Measurements from ENCODE around the gene HNRNPUL1. TPM values are rescaled to one million over a fixed set of nuclear protein-coding genes. Genes with fewer than 3 reads are reported as not detected.

Gene HNRNPUL1
- total RNA-seq, 1 donor from 2014 or later = 132 TPM

DNA sequence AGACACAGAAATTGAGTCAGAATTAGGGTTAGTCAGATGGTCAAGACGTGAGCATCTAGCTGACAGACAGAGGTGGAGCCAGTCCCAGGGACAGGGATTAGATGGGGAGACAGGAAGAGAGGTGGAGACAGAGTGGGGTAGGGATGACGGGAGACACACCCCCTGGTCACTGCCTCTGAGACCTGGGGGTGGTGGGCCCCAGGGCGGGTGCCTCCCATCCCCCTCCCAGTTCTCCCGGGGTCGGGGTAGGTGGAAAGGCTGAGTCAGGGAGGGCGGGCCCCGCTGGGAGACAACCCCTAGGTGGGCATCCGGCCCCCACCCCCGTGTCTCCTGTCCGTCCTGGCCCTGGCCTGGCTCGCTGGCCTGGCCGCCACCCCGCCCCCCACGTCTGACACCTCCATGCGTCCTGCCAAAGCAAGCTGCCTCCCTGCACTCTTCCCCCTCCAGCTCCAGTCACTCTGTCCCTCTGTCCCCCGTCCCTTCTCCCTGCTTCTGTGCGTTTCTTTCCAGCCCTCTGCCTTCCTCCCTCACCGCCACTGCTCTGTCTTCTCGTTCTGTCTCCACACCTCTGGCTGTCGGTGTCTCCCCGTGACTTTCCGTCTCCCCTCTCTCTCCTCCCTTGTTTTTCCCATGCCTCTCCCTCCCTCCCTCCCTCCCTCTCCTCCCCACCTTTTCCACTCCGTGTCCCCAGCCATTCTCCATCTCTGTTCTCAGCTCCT is 60.9 kb downstream of the HNRNPUL1 start:
- DNase-seq (ENCODE audit: low read depth) = no peak
- TF ChIP-seq, protein P1, sequence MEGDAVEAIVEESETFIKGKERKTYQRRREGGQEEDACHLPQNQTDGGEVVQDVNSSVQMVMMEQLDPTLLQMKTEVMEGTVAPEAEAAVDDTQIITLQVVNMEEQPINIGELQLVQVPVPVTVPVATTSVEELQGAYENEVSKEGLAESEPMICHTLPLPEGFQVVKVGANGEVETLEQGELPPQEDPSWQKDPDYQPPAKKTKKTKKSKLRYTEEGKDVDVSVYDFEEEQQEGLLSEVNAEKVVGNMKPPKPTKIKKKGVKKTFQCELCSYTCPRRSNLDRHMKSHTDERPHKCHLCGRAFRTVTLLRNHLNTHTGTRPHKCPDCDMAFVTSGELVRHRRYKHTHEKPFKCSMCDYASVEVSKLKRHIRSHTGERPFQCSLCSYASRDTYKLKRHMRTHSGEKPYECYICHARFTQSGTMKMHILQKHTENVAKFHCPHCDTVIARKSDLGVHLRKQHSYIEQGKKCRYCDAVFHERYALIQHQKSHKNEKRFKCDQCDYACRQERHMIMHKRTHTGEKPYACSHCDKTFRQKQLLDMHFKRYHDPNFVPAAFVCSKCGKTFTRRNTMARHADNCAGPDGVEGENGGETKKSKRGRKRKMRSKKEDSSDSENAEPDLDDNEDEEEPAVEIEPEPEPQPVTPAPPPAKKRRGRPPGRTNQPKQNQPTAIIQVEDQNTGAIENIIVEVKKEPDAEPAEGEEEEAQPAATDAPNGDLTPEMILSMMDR (IDR thresholded peaks at IDR 0.05; ENCODE audit: insufficient read depth, low read length, poor library complexity, severe bottlenecking) = no peak
- no peaks in the 10 kb centered on the region for H3K27me3 ChIP-seq (ENCODE audit: control insufficient read depth, insufficient read depth, low read length)
- no peak overlapping the region for H3K4me3 ChIP-seq (ENCODE audit: low read depth, low read length)
- H3K36me3 ChIP-seq (ENCODE audit: control insufficient read depth, insufficient read depth, low read length) = no peaks in the 10 kb centered on the region

DNA sequence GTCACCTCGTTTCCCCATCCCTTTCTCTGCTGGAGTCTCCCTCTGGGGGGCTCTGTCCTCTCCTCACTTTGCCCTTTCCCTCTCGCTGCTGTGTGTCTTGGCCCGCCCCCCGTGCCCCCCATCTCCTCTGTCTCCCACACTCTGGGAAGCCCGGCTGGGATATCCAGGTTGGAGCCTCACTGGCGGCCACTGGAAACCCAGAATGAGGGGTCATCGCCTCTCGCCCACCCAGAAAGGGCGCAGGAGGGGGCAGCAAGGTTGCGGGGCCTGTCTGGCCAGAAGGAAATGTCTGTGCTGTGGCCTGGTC is 61.4 kb downstream of the HNRNPUL1 start:
- H3K36me3 ChIP-seq (ENCODE audit: control insufficient read depth, insufficient read depth, low read length) = no peaks in the 10 kb centered on the region
- no peak for DNase-seq (ENCODE audit: low read depth)
- H3K4me3 ChIP-seq (ENCODE audit: low read depth, low read length) = no peak overlapping the region
- TF ChIP-seq, protein P1 (IDR thresholded peaks at IDR 0.05; ENCODE audit: insufficient read depth, low read length, poor library complexity, severe bottlenecking) = no peak
- no peaks in the 10 kb centered on the region for H3K27me3 ChIP-seq (ENCODE audit: control insufficient read depth, insufficient read depth, low read length)

DNA sequence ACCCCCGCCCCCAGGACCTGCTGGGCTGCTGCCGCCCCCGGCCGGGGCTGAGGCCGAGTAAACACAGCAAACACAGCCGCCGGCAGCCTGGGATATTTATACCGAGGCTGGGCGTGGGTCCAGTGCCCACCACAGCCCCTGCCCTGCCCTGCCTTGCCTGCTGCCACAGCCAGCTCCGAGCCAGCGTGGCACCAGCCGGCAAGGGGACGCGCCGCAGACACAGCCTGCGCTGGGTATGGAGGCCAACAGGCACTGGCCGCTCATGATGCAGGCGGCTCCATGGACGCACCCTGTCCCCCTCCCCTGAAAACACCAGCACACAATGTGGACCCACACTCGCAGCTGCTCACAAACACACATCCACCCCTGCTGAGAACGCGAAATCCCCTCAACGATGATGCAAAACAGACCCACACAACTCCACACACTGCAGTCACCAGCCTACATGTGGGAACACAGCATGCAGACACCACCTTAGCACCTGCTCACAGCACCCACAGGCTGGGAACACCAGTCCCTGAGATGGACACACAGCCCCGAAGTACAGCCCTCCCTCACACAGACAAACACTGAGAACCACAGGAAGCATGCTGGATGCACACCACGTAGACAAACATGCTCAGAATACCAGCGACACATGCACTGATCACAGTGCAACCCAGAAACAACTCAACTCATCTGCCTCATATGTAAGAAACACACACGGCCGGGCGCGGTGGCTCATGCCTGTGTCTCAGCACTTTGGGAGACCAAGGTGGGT is 62.0 kb downstream of the HNRNPUL1 start:
- Histone ChIP-seq H3K4me3 (ENCODE audit: low read depth, low read length) (no peak overlapping the region), H3K27me3 (ENCODE audit: control insufficient read depth, insufficient read depth, low read length) (no peaks in the 10 kb centered on the region), H3K36me3 (ENCODE audit: control insufficient read depth, insufficient read depth, low read length) (no peaks in the 10 kb centered on the region)
- TF ChIP-seq, protein P1 (IDR thresholded peaks at IDR 0.05; ENCODE audit: insufficient read depth, low read length, poor library complexity, severe bottlenecking) = no peak
- no peak for DNase-seq (ENCODE audit: low read depth)

GRCh38 chr19:41327076-41327575 is 63.0 kb downstream of the HNRNPUL1 start:
- TF ChIP-seq, protein P1 (IDR thresholded peaks at IDR 0.05; ENCODE audit: insufficient read depth, low read length, poor library complexity, severe bottlenecking) = no peak
- Histone ChIP-seq H3K36me3 (ENCODE audit: control insufficient read depth, insufficient read depth, low read length) (no peaks in the 10 kb centered on the region), H3K4me3 (ENCODE audit: low read depth, low read length) (no peak overlapping the region), H3K27me3 (ENCODE audit: control insufficient read depth, insufficient read depth, low read length) (no peaks in the 10 kb centered on the region)
- no peak for DNase-seq (ENCODE audit: low read depth)

- TF ChIP-seq, protein P1 (IDR thresholded peaks at IDR 0.05; ENCODE audit: insufficient read depth, low read length, poor library complexity, severe bottlenecking) = no peak
- H3K27me3 ChIP-seq (ENCODE audit: control insufficient read depth, insufficient read depth, low read length) = no peaks in the 10 kb centered on the region
- H3K4me3 ChIP-seq (ENCODE audit: low read depth, low read length) = peak overlapping the region; percentile 4
- DNase-seq (ENCODE audit: low read depth) = no peak
- H3K36me3 ChIP-seq (ENCODE audit: control insufficient read depth, insufficient read depth, low read length) = no peaks in the 10 kb centered on the region
Observed at GRCh38 chr19:41327576-41328156, 63.5 kb downstream of the HNRNPUL1 start.

All from kidney epithelial cell (primary cell).